Measurements from ENCODE around the gene SUSD3. TPM values are rescaled to one million over a fixed set of nuclear protein-coding genes. Genes with fewer than 3 reads are reported as not detected.

The SUSD3 gene
- total and polyA plus RNA-seq, 3 experiments from 2014 or later: 11.3 to 103 (median 12.3) TPM

DNA sequence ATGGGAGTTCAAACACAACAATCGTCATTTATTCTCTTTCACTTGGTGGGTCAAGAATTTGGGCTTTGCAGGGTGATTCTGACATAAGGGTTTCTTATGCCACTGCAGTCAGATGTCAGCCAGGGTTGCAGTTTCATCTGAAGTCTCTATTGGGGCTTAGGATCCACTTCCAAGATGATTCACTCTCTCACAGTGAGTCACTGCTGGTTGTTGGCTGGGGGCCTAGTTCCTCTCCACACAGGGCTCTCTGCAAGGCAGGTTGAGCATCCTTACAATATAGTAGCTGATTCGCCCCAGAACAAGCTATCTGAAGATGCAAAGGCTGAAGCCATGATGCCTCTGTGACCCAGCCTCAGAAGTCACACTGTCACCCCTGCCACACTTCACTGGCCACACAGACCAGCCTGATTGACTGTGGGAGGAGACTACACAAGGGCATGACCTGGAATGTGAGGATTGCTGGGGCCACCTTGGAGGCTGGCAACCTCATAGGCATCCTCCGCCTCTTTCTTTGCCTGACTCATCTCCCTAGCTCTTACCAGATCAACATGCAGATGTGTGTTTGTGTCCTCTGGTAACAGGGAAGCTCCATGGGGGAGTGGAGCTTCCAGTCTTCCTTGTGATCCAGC lies 33.1 kb downstream of the SUSD3 start:
- ChIA-PET POLR2A (no interaction called here), CTCF (interaction anchor here (1.1 to 1.2 kb wide), 3 partner anchors 17 to 88 kb away, joined by 3 read pairs; no protein-coding TSS in a partner anchor)
- no peak overlapping the region for H3K27ac ChIP-seq (ENCODE audit: low read depth, low read length)
- peaks cover 32 to 58% (median 43%) of the 10 kb centered on the region in 3 donors for H3K4me1 Mint-ChIP-seq
- no peaks in the 10 kb centered on the region for H3K27me3 Mint-ChIP-seq
- no peaks in the 10 kb centered on the region for H3K27me3 ChIP-seq (ENCODE audit: insufficient read depth, low read length, poor library complexity, severe bottlenecking)
- no peaks in the 10 kb centered on the region for H3K9me3 ChIP-seq (ENCODE audit: low read length)
- peak overlapping the region in 7 of 8 donors; percentile 50 to 94 (median 74) for H3K27ac Mint-ChIP-seq
- H3K36me3 Mint-ChIP-seq: peaks cover 2 to 26% (median 9%) of the 10 kb centered on the region in 3 donors
- peaks cover 23% of the 10 kb centered on the region for H3K4me1 ChIP-seq (ENCODE audit: insufficient read depth, low read length)
- H3K4me3 Mint-ChIP-seq: no peak overlapping the region
- no peak overlapping the region for H3K4me3 ChIP-seq (ENCODE audit: low read length)
- no peaks in the 10 kb centered on the region for H3K36me3 ChIP-seq (ENCODE audit: insufficient read depth, low read length)
- no peaks in the 10 kb centered on the region for H3K9me3 Mint-ChIP-seq
- peak in 1 of 5 donors; percentile 55 for DNase-seq

DNA sequence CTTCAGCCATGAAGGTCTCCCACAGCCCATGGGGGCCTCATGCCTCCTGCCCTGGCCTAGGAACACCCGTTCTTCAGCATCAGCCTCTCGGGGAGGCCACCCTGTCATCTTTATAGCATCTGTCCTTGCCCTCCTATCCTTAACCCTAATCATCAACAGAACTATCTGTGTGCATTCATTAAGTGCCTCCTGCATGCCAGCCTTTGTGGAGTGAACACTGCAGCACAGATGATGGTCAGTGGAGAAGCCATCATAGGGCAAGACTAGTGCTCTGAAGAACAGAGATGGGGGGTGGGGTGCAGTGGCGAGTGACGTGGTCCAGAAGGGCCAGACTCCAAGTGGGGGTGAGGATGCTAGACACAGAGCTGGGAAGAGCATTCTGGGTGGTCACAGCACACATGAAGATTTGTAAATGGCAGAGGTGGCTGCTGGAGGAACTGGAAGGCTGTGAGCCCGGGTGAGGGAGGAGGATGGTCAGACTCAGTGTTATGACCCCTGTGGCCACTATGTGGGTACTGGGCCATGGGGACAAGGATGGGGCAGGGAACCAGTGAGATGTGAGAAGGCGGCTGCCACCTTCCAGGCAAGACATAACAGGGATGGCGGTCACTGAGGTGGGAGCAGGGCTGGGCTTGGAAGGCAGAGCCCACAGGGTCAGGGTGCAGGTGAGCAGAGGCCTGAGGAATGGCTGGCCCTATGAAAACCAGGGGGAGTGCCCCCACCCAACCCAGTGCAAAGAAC lies 33.9 kb downstream of the SUSD3 start:
- ChIA-PET POLR2A (no interaction called here), CTCF (interaction anchor here (1.2 kb wide), 1 partner anchor 89 kb away, joined by 3 read pairs; no protein-coding TSS in a partner anchor)
- DNase-seq: no peak
- no peaks in the 10 kb centered on the region for H3K9me3 ChIP-seq (ENCODE audit: low read length)
- H3K4me3 ChIP-seq (ENCODE audit: low read length): no peak overlapping the region
- no peaks in the 10 kb centered on the region for H3K36me3 ChIP-seq (ENCODE audit: insufficient read depth, low read length)
- peaks cover 39 to 63% (median 48%) of the 10 kb centered on the region in 3 donors for H3K4me1 Mint-ChIP-seq
- H3K9me3 Mint-ChIP-seq: no peaks in the 10 kb centered on the region
- H3K4me3 Mint-ChIP-seq: peak overlapping the region in 3 of 7 donors; percentile 23 to 69 (median 24)
- H3K27ac Mint-ChIP-seq: peak overlapping the region in 7 of 8 donors; percentile 50 to 95 (median 77)
- peaks cover 31% of the 10 kb centered on the region for H3K4me1 ChIP-seq (ENCODE audit: insufficient read depth, low read length)
- H3K27me3 ChIP-seq (ENCODE audit: insufficient read depth, low read length, poor library complexity, severe bottlenecking): no peaks in the 10 kb centered on the region
- H3K27me3 Mint-ChIP-seq: no peaks in the 10 kb centered on the region
- no peak overlapping the region for H3K27ac ChIP-seq (ENCODE audit: low read depth, low read length)
- H3K36me3 Mint-ChIP-seq: peaks cover 0 to 26% (median 6%) of the 10 kb centered on the region in 3 donors

DNA sequence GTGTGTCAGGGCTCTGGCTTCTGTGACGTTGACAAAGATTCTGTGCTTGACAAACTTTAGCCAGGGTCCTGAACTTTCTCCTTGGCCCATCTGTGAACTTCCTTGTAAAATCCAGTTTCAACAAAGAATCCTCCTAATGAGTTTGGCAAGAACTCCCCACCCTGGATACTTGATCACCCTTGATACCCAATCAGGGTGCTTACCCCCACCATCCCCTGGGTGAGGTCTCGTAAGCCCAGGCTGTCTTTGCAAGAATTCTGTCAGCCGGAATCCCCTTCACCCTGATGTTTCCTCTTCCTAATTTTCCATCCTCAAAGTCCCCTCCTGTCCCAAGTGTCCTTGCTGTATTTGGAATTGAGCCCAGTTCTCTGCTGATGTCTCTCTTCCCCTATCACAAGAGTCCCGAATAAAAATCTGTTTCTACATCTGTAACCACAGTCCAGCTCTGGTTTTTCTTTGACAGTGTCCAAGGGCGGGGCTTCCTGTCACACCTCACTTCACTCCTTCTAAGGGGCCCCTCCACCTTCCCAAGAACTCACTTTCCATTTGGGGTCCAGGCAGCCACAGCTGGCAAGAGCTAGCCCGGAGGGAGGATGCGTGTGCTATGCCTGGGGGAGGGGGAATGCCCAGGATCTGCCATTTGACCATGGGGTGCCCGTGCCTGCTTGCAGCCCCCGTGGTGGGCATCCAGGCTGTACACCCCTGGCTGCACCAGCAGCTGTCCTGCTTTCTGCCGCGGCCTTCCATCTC lies 34.8 kb downstream of the SUSD3 start:
- Histone ChIP-seq H3K9me3 (ENCODE audit: low read length) (no peaks in the 10 kb centered on the region), H3K27me3 (ENCODE audit: insufficient read depth, low read length, poor library complexity, severe bottlenecking) (no peaks in the 10 kb centered on the region), H3K4me3 (ENCODE audit: low read length) (no peak overlapping the region), H3K27ac (ENCODE audit: low read depth, low read length) (no peak overlapping the region), H3K4me1 (ENCODE audit: insufficient read depth, low read length) (peaks cover 40% of the 10 kb centered on the region), H3K36me3 (ENCODE audit: insufficient read depth, low read length) (no peaks in the 10 kb centered on the region)
- DNase-seq: peak in 1 of 5 donors; percentile 48
- Mint-ChIP-seq H3K36me3 (peaks cover 0 to 20% (median 6%) of the 10 kb centered on the region in 3 donors), H3K4me1 (peaks cover 48 to 72% (median 57%) of the 10 kb centered on the region in 3 donors), H3K27ac (peak overlapping the region in 7 of 8 donors; percentile 36 to 98 (median 94)), H3K4me3 (peak overlapping the region in 5 of 7 donors; percentile 27 to 90 (median 30)), H3K9me3 (no peaks in the 10 kb centered on the region), H3K27me3 (no peaks in the 10 kb centered on the region)
- CTCF ChIA-PET: no interaction called here
- POLR2A ChIA-PET: interaction anchor here (0.7 kb wide), 1 partner anchor 69 kb away, joined by 6 read pairs; no protein-coding TSS in a partner anchor

DNA sequence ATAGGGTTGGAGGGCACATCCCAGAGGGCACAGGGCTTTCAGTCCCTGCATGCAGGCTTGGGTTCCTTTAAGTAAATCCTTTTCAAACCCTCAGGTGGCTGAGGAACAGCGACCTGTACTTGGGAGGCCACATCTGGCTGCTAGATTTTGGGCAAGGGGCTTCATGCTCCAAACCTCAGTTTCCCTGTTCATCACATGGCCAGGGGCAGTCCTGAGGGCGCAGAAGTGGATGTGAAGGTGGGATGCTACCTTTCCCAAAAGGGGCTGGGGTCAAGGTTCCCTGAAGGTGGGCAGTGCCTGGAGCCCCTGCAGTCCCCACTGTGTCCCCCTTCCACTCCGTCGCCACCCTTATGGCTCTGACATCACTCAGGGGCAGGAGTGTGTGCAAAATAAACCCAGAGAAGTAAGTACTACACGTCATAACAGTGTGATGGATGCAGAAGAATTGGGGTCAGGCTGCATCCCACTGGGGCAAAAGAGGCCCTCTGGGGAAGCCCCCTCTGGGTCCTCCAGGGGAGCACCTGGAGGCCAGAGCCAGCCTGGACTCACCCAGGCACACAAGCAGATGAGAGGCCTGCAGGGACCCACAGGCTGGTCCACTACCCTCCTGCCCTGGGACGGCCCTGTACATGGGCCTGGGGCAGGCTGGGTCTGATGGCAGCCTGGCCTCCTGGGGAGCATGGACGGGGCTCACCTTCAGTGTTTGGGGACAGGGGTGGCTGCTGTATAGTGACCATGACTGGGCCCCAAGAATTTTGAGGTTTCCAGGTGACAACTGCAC lies 35.6 kb downstream of the SUSD3 start:
- H3K27ac ChIP-seq (ENCODE audit: low read depth, low read length): no peak overlapping the region
- Mint-ChIP-seq H3K4me3 (peak overlapping the region; percentile 80 to 90 (median 85)), H3K27ac (peak overlapping the region; percentile 94 to 99 (median 96)), H3K27me3 (no peaks in the 10 kb centered on the region), H3K9me3 (no peaks in the 10 kb centered on the region), H3K4me1 (peaks cover 51 to 78% (median 60%) of the 10 kb centered on the region in 3 donors), H3K36me3 (peaks cover 0 to 14% (median 3%) of the 10 kb centered on the region in 3 donors)
- no peaks in the 10 kb centered on the region for H3K27me3 ChIP-seq (ENCODE audit: insufficient read depth, low read length, poor library complexity, severe bottlenecking)
- H3K4me3 ChIP-seq (ENCODE audit: low read length): no peak overlapping the region
- peak in 1 of 5 donors; percentile 58 for DNase-seq
- H3K4me1 ChIP-seq (ENCODE audit: insufficient read depth, low read length): peaks cover 47% of the 10 kb centered on the region
- ChIA-PET CTCF (interaction anchor here (2.3 kb wide), 1 partner anchor 137 kb away, joined by 4 read pairs; no protein-coding TSS in a partner anchor), POLR2A (interaction anchor here (0.7 to 2.6 kb wide), 5 partner anchors 30 to 424 kb away, joined by 4 to 17 read pairs (median 6); partner anchors contain the start of gene IPPK)
- no peaks in the 10 kb centered on the region for H3K9me3 ChIP-seq (ENCODE audit: low read length)
- no peaks in the 10 kb centered on the region for H3K36me3 ChIP-seq (ENCODE audit: insufficient read depth, low read length)

DNA sequence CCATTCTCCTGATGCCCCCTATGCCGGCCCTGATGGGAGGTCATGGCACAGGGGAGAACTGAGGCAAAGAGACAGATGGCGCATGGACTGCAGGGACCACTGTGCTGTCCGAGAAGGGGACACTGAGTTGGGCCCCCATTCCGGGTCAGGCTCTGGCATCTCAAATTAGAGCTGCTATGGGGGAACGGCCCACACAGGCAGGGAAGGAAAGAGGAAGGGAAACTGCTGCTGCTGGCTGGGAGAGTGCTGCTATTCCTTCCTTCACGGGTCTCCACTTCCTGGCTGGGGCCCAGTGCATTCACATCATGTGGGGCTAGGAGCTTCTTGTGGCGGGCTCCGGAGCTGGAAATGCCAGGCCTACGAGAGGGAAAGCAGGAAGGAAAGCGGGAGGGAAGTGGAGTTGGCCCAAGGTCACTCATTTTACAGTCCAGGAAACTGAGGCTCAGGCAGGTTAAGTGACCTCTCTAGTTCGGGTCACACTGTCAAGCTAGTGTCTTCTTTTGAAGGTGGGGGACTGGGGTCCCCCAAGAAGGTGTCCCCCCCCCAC lies 36.2 kb downstream of the SUSD3 start:
- Histone ChIP-seq H3K27ac (ENCODE audit: low read depth, low read length) (peak overlapping the region; percentile 91), H3K4me1 (ENCODE audit: insufficient read depth, low read length) (peaks cover 54% of the 10 kb centered on the region), H3K27me3 (ENCODE audit: insufficient read depth, low read length, poor library complexity, severe bottlenecking) (no peaks in the 10 kb centered on the region), H3K4me3 (ENCODE audit: low read length) (peak overlapping the region; percentile 76), H3K36me3 (ENCODE audit: insufficient read depth, low read length) (no peaks in the 10 kb centered on the region), H3K9me3 (ENCODE audit: low read length) (no peaks in the 10 kb centered on the region)
- Mint-ChIP-seq H3K27ac (peak overlapping the region; percentile 94 to 99 (median 96)), H3K4me1 (peaks cover 55 to 80% (median 60%) of the 10 kb centered on the region in 3 donors), H3K27me3 (no peaks in the 10 kb centered on the region), H3K36me3 (peaks cover 0 to 10% (median 3%) of the 10 kb centered on the region in 3 donors), H3K4me3 (peak overlapping the region; percentile 80 to 90 (median 85)), H3K9me3 (no peaks in the 10 kb centered on the region)
- ChIA-PET POLR2A (interaction anchor here (0.7 to 2.6 kb wide), 5 partner anchors 11 to 425 kb away, joined by 4 to 17 read pairs (median 6); partner anchors contain the start of gene IPPK), CTCF (interaction anchor here (1.0 to 2.3 kb wide), 3 partner anchors 30 to 138 kb away, joined by 4 to 6 read pairs (median 4); no protein-coding TSS in a partner anchor)
- DNase-seq: peak in 1 of 5 donors; percentile 57

DNA sequence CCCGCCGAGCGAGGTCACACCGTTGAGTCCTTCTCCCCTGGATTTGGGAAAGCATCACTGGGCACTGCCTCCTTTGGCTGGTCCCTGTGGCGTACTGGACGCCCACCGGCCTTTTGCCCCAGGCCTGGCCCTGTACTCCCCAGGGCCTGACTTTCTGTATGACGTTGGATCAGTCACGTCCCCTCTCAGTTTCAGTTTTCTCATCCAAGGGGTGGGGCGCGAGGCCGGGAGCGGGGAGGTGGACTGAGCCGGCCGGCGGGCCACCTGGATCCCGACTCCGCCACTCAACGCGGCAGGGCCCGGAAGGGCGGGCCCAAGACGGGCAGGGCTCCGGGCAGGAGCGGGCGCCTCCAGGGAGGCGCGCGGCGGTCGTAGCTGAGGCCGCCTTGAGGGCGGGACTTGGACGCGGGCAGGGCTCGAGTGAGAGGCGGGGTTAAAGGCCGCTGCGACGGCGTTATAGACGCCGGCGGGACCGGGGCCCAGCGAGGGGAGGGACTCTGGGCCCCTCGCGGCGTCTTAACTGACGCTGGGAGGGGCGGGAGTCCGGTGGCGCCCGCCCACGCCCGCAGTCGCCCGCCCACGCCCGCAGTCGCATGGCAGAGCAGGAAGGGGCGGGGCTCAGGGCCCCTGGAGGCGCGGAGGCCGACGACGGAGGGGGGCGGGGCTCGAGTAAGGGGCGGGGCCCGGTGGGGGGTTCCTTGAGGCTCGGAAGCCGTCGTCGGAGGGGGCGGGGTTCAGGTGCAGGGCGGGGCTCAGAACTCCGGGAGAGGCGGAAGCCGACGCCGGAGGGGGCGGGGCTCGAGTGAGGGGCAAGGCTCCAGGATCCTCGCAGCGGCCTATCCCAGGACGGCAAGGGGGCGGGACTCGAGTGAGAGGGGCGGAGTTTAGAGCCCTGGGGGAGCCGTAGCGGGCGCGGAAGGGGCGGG lies 37.0 kb downstream of the SUSD3 start:
- Mint-ChIP-seq H3K27ac (peak overlapping the region; percentile 94 to 99 (median 96)), H3K4me1 (peaks cover 59 to 82% (median 63%) of the 10 kb centered on the region in 3 donors), H3K4me3 (peak overlapping the region; percentile 81 to 90 (median 85)), H3K27me3 (no peaks in the 10 kb centered on the region), H3K9me3 (no peaks in the 10 kb centered on the region), H3K36me3 (peaks cover 0 to 9% (median 3%) of the 10 kb centered on the region in 3 donors)
- Histone ChIP-seq H3K36me3 (ENCODE audit: insufficient read depth, low read length) (no peaks in the 10 kb centered on the region), H3K4me3 (ENCODE audit: low read length) (peak overlapping the region; percentile 76), H3K9me3 (ENCODE audit: low read length) (no peaks in the 10 kb centered on the region), H3K4me1 (ENCODE audit: insufficient read depth, low read length) (peaks cover 61% of the 10 kb centered on the region), H3K27me3 (ENCODE audit: insufficient read depth, low read length, poor library complexity, severe bottlenecking) (no peaks in the 10 kb centered on the region), H3K27ac (ENCODE audit: low read depth, low read length) (peak overlapping the region; percentile 91)
- CTCF ChIA-PET: interaction anchor here (1.0 to 4.2 kb wide), 4 partner anchors 12 to 139 kb away, joined by 4 to 34 read pairs (median 5); no protein-coding TSS in a partner anchor
- POLR2A ChIA-PET: interaction anchor here (0.6 to 2.6 kb wide), 9 partner anchors 12 to 425 kb away, joined by 3 to 17 read pairs (median 4); partner anchors contain the start of gene IPPK
- DNase-seq: peak; percentile 100

Data from CD8-positive, alpha-beta memory T cell (primary cell).